Upper lobe of left lung (tissue), 4 donors: Measurements from ENCODE around the gene CD69.

Experiments used
- CTCF ChIP-seq, 6 experiments: fragments of 450-650 bp in 4 of 6; fragments of 200-600 bp in 2 of 6; sonication (generic) in 2 of 6; IDR thresholded peaks; one replicate each; pipeline ENCODE4 v1.5.1; 2016 to 2019; ENCODE audit warnings: antibody characterized with exemption in 6 of 6
- POLR2AphosphoS5 ChIP-seq, 2 donors: sonication (generic); formaldehyde crosslinking; IDR thresholded peaks; one replicate each; pipeline ENCODE4 v1.5.1; 2017; ENCODE audit warnings: antibody characterized with exemption in 2 of 2

DNA sequence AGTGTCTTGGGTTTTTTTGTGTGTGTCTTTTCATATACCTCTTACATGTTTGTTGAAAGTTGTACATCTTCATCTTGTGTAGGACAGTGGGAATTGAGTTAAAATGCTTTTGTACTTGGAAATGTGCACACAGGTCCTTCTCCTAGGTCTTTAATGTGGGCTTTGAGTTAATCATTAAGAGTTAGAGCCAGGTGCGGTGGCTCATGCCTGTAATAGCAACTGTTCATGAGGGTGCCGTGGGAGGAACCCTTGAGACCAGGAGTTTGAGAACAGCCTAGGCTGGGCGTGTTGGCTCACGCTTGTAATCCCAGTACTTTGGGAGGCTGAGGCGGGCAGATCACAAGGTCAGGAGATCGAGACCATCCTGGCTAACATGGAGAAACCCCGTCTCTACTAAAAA lies 41.7 kb downstream of the CD69 start:
- TF ChIP-seq CTCF (IDR thresholded peaks at IDR 0.05) (no peak), POLR2AphosphoS5 (IDR thresholded peaks at IDR 0.05) (no peak)
